ENCODE results near the gene NOD2.

GRCh38 chr16:50697881-50698767, 4.7 kb downstream of the NOD2 start:
- TF ChIP-seq POLR2A (IDR thresholded peaks at IDR 0.05) (no peak), CTCF (IDR thresholded peaks at IDR 0.05) (no peak), EP300 (IDR thresholded peaks at IDR 0.05) (no peak)

Measured in suprapubic skin (tissue), 3 donors.